AG09309 (cell line): ENCODE measurements around the gene C2orf78.

Experiments used
- DNase-seq: peaks from one replicate; pipeline ENCODE4 v3.0.0-alpha.2; 2010; ENCODE audit warnings: low read depth
- H3K4me3 ChIP-seq: 2 replicates; pipeline ENCODE4 v1.5.1; 2011; ENCODE audit warnings: mild to moderate bottlenecking, low read depth, low read length, moderate library complexity; ENCODE audit not compliant: control insufficient read depth
- CTCF ChIP-seq: IDR thresholded peaks from 2 replicates; pipeline ENCODE4 v1.5.1; 2011; ENCODE audit warnings: mild to moderate bottlenecking, low read depth, low read length, inconsistent platforms; ENCODE audit not compliant: insufficient read depth, control insufficient read depth; ENCODE audit errors: missing control alignments

C2orf78 gene

DNA sequence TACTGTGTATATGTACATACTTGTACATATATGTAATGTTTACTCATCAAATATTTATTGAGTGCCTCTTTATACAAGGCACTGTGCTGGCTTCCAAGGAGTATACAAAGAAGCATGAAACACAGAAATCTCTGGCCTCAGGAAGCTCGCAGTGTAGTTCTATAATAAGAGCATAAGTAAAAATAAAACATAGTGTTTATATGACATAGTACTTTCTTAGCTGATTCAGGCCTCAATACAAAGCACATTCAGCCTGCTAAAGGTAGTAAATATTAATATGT lies 58.7 kb downstream of the C2orf78 start:
- TF ChIP-seq CTCF: no peak
- no peak for DNase-seq
- H3K4me3 ChIP-seq: no peak overlapping the region

- H3K4me3 ChIP-seq: no peak overlapping the region
- TF ChIP-seq CTCF: no peak
- no peak for DNase-seq
Measured at GRCh38 chr2:73844087-73844486, 60.1 kb downstream of the C2orf78 start.

- no peak for TF ChIP-seq CTCF
- no peak for DNase-seq
- no peak overlapping the region for H3K4me3 ChIP-seq
Measured at GRCh38 chr2:73850009-73850408, 66.0 kb downstream of the C2orf78 start.

DNA sequence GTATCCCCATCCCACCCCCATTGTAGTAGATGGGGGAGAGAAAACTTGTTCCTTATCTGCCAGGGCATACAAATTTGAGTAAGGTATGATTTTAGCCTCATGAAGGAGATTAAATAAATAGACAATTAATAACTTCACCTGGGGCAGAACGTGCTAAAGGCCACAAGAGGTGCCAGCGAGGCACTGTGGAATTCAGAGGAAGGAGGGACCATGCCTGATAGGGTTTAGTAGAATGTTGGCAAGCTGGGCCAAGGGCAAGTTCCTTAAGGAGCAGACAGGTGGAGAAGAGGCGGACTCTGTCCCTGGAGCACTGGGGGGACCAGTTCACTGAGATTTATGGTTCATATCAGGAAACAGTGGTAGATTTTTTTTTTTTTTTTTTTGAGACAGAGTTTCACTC lies 67.3 kb downstream of the C2orf78 start:
- peak; percentile 15 for TF ChIP-seq CTCF
- DNase-seq: no peak
- no peak overlapping the region for H3K4me3 ChIP-seq

- H3K4me3 ChIP-seq: no peak overlapping the region
- peak; percentile 40 for DNase-seq
- TF ChIP-seq CTCF: no peak
Measured at GRCh38 chr2:73852020-73852419, 68.0 kb downstream of the C2orf78 start.

DNA sequence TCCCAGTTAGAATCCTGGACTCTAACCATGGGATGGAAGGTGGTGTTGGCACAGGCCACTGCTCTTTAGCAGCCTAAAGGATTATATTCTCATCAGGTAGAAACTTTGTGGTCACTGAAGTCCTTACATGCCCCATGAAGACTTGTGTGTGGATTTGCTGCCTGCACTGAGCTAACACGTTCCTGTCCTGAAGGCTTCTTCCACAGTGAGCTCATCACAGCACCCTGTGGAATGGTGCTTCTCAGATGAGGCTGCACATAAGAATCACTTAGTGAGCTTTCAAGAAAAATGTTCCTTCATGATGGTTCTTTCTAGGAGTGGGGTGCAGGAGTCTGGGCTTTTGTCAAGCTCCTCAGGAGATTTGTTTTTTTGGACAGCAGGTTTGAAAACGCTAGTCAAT lies 71.5 kb downstream of the C2orf78 start:
- DNase-seq: no peak
- H3K4me3 ChIP-seq: no peak overlapping the region
- TF ChIP-seq CTCF: no peak

DNA sequence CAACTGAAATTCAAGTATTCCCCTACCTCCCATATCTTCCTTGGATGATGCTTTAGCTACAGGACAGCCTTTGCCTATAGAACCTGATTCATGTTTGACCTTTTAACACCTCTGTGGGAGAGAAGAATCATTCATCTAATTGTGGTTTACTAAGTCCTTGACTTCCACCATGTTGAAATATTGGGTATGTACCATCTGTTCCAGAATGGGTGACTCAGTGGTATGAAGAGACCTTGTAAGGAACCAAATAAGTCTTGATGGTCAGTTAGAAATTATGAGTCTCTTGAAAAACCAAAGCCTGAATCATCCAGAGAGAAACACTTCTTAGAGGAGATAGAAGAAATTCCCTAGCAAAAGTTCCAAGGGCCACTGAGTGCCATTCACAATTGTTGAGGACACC lies 72.2 kb downstream of the C2orf78 start:
- no peak overlapping the region for H3K4me3 ChIP-seq
- TF ChIP-seq CTCF: no peak
- DNase-seq: peak; percentile 66
